Stimulated activated CD4-positive, alpha-beta T cell treated with anti-CD3 and anti-CD28 coated beads, Interleukin-4, amount 100 ng/mL, for 24 hours (primary cell): Measurements from ENCODE around the gene PGAP6.

Experiments used
- DNase-seq: peaks from one replicate; pipeline ENCODE4 v3.0.0-alpha.2; 2020

The PGAP6 gene

DNA sequence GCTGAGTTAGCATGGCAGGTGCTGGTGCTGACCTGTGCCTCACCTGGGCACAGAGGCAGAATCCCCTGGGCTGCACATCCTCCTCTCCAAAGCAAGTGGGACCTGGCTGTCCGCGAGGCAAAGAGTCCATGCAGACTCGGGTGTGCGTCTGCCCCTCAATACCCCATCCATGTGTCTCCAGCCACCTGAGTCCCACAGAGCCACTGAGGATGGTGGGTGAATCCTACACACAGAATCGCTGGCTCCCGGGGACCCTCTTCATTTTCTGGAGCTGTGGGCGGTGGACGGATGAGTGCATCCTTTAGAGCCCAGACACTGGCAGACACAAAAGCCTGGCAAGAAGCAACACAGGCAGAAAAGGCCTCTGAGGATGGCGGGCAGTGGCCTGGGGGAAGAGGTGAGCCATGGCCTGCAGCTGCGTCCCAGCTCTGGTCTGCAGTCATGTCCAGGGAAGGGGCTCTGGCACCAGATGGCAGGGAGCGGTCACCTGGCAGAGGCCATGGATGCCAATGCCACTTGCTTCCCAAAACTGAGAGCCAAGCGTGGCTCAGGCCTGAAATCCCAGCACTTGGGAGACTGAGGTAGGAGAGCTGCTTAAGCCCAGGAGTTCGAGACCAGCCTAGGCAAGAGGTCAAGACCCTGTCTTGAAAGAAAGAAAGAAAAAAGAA is 59.2 kb downstream of the PGAP6 start:
- DNase-seq = no peak

DNA sequence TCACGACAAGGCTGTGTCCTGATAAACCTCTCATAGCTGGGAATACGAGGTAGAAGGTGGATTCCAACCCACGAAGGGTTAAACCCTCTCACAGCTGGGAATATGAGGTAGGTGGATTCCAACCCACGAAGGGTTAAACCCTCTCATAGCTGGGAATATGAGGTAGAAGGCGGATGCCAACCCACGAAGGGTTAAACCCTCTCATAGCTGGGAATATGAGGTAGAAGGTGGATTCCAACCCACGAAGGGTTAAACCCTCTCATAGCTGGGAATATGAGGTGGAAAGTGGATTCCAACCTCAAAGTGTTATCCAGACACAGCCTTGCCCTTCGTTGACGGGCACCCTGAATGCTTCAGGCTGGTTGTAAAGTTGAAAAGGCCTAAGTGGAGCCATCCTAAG is 60.2 kb downstream of the PGAP6 start:
- DNase-seq = no peak
